Mammary epithelial cell (primary cell): ENCODE measurements around the gene IFNGR1.
"Not testable (repeated sequence)": the region's sequence is repeated elsewhere in the genome, so short reads cannot be mapped to it uniquely, and the experiment has no call there.

ENCODE experiments used
- EZH2 ChIP-seq: IDR thresholded peaks from 2 replicates; pipeline ENCODE4 v1.6.1; 2012; ENCODE audit warnings: low read length, inconsistent platforms, borderline replicate concordance
- TF ChIP-seq, protein P1 (sequence below), 2 donors: IDR thresholded peaks in 1 of 2; conservative IDR thresholded peaks in 1 of 2; 2 replicates each; pipeline ENCODE4 v1.5.1; 2011 to 2012; ENCODE audit warnings: inconsistent platforms in 2 of 2, low read length in 2 of 2, mild to moderate bottlenecking in 2 of 2, control low read depth in 1 of 2, low read depth in 1 of 2; ENCODE audit not compliant: insufficient read depth in 1 of 2; ENCODE audit errors: extremely low read depth in 1 of 2

DNA sequence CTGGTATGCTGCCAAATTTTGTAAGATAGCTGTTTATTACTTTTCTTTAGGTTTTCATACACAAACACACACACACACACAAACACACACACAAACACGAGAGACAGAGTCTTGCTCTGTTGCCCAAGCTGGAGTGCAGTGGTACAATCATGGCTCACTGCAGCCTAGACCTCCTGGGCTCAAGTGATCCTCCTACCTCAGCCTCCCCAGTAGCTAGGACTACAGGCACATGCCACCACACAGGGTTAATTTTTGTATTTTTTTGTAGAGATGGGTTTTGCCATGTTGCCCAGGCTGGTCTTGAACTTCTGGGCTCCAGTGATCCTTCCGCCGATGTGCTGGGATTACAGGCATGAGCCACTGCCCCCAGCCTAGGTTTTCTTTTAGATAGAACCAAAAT, 3.6 kb downstream of the IFNGR1 start:
- TF ChIP-seq, protein P1, sequence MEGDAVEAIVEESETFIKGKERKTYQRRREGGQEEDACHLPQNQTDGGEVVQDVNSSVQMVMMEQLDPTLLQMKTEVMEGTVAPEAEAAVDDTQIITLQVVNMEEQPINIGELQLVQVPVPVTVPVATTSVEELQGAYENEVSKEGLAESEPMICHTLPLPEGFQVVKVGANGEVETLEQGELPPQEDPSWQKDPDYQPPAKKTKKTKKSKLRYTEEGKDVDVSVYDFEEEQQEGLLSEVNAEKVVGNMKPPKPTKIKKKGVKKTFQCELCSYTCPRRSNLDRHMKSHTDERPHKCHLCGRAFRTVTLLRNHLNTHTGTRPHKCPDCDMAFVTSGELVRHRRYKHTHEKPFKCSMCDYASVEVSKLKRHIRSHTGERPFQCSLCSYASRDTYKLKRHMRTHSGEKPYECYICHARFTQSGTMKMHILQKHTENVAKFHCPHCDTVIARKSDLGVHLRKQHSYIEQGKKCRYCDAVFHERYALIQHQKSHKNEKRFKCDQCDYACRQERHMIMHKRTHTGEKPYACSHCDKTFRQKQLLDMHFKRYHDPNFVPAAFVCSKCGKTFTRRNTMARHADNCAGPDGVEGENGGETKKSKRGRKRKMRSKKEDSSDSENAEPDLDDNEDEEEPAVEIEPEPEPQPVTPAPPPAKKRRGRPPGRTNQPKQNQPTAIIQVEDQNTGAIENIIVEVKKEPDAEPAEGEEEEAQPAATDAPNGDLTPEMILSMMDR (conservative IDR thresholded peaks at IDR 0.05 in 1 of 2, IDR thresholded peaks at IDR 0.05 in 1 of 2; ENCODE audit: extremely low read depth in 1 of 2, insufficient read depth in 1 of 2, low read depth in 1 of 2, low read length in 2 of 2), result not testable (repeated sequence)
- not testable (repeated sequence) for TF ChIP-seq EZH2
